Measurements from ENCODE around the gene KANSL1L.

Gene KANSL1L

GRCh38 chr2:210086292-210086691, 84.9 kb downstream of the KANSL1L start:
- DNase-seq (ENCODE audit: low spot score), result no peak

GRCh38 chr2:210072922-210073509, 98.2 kb downstream of the KANSL1L start:
- DNase-seq (ENCODE audit: low spot score), result peak; percentile 6

- no peak for DNase-seq (ENCODE audit: low spot score)
These were observed 98.7 kb downstream of the KANSL1L start for GRCh38 chr2:210072493-210072892.

- no peak for DNase-seq (ENCODE audit: low spot score)
These were observed 107.9 kb downstream of the KANSL1L start for GRCh38 chr2:210063306-210063705.

- no peak for DNase-seq (ENCODE audit: low spot score)
These were observed 115.4 kb downstream of the KANSL1L start for GRCh38 chr2:210055825-210056224.

GRCh38 chr2:210054696-210055095, 116.5 kb downstream of the KANSL1L start:
- DNase-seq (ENCODE audit: low spot score), result no peak

- no peak for DNase-seq (ENCODE audit: low spot score)
These were observed 120.3 kb downstream of the KANSL1L start for GRCh38 chr2:210050885-210051284.

GRCh38 chr2:210049831-210050230, 121.4 kb downstream of the KANSL1L start:
- DNase-seq (ENCODE audit: low spot score), result no peak

GRCh38 chr2:210046851-210047500, 124.2 kb downstream of the KANSL1L start:
- DNase-seq (ENCODE audit: low spot score), result peak; percentile 11

GRCh38 chr2:210038078-210038477, 133.1 kb downstream of the KANSL1L start:
- DNase-seq (ENCODE audit: low spot score), result no peak

GRCh38 chr2:210035679-210036078, 135.5 kb downstream of the KANSL1L start:
- DNase-seq (ENCODE audit: low spot score), result no peak

GRCh38 chr2:210034087-210034683, 137.0 kb downstream of the KANSL1L start:
- no peak for DNase-seq (ENCODE audit: low spot score)

- no peak for DNase-seq (ENCODE audit: low spot score)
These were observed 143.0 kb downstream of the KANSL1L start for GRCh38 chr2:210028178-210028577.

- no peak for DNase-seq (ENCODE audit: low spot score)
These were observed 143.6 kb downstream of the KANSL1L start for GRCh38 chr2:210027608-210028007.

- no peak for DNase-seq (ENCODE audit: low spot score)
These were observed 148.4 kb downstream of the KANSL1L start for GRCh38 chr2:210022824-210023223.

GRCh38 chr2:210020138-210020537, 151.1 kb downstream of the KANSL1L start:
- no peak for DNase-seq (ENCODE audit: low spot score)

GRCh38 chr2:210009896-210010295, 161.3 kb downstream of the KANSL1L start:
- no peak for DNase-seq (ENCODE audit: low spot score)

GRCh38 chr2:210009126-210009525, 162.1 kb downstream of the KANSL1L start:
- no peak for DNase-seq (ENCODE audit: low spot score)

GRCh38 chr2:210007895-210008294, 163.3 kb downstream of the KANSL1L start:
- DNase-seq (ENCODE audit: low spot score), result no peak

GRCh38 chr2:210004881-210005280, 166.3 kb downstream of the KANSL1L start:
- no peak for DNase-seq (ENCODE audit: low spot score)

- DNase-seq (ENCODE audit: low spot score), result no peak
These were observed 167.8 kb downstream of the KANSL1L start for GRCh38 chr2:210003359-210003758.

GRCh38 chr2:210002158-210003157, 168.8 kb downstream of the KANSL1L start, which contains the start of gene RPE:
RPE (plus strand) TSS chr2:210002638; CDS start chr2:210002662, 24 bp downstream.
- peak; percentile 94 for DNase-seq (ENCODE audit: low spot score)
